HepG2 (cell line): Measurements from ENCODE around the gene NUDT22. TPM values are rescaled to one million over a fixed set of nuclear protein-coding genes. Genes with fewer than 3 reads are reported as not detected.
A peak's percentile ranks its signal among the peaks of the same experiment; 100 is the strongest.

Source experiments
- ARNT2 ChIP-seq: sonication (generic); formaldehyde crosslinking; IDR thresholded peaks from 2 replicates; pipeline ENCODE4 v1.8.0; 2022; ENCODE audit warnings: mild to moderate bottlenecking, low read depth, missing genetic modification reagents, moderate library complexity
- BATF2 ChIP-seq: sonication (generic); formaldehyde crosslinking; IDR thresholded peaks from 2 replicates; pipeline ENCODE4 v1.8.0; 2022; ENCODE audit warnings: mild to moderate bottlenecking, missing genetic modification reagents, moderate library complexity
- CCAR2 ChIP-seq: fragments of 200-400 bp; formaldehyde crosslinking; optimal IDR thresholded peaks from 2 replicates; pipeline ENCODE3; 2018; ENCODE audit warnings: low read depth, mild to moderate bottlenecking, low read length, moderate library complexity
- DRAP1 ChIP-seq: IDR thresholded peaks from 2 replicates; pipeline ENCODE4 v1.6.1; 2016; ENCODE audit warnings: missing genetic modification reagents, missing compliant biosample characterization
- HES4 ChIP-seq: sonication (generic); formaldehyde crosslinking; IDR thresholded peaks from 2 replicates; pipeline ENCODE4 v1.9.0; 2021; ENCODE audit warnings: mild to moderate bottlenecking, missing genetic modification reagents, borderline replicate concordance
- HMG20B ChIP-seq: conservative IDR thresholded peaks from 2 replicates; pipeline ENCODE4 v1.6.1; 2016; ENCODE audit warnings: missing genetic modification reagents, missing compliant biosample characterization
- RAD51 ChIP-seq: fragments of 450-650 bp; IDR thresholded peaks from 2 replicates; pipeline ENCODE4 v1.6.1; 2016; ENCODE audit warnings: borderline replicate concordance
- SOX5 ChIP-seq: IDR thresholded peaks from 2 replicates; pipeline ENCODE4 v1.6.1; 2016; ENCODE audit warnings: borderline replicate concordance
- SRSF4 ChIP-seq: fragments of 200-400 bp; formaldehyde crosslinking; IDR thresholded peaks from one replicate; pipeline ENCODE4 v1.6.1; 2018; ENCODE audit warnings: mild to moderate bottlenecking, low read depth, low read length, moderate library complexity; ENCODE audit not compliant: poor library complexity, severe bottlenecking
- ZNF33B ChIP-seq: sonication (generic); formaldehyde crosslinking; IDR thresholded peaks from 2 replicates; pipeline ENCODE4 v1.5.1; 2020; ENCODE audit warnings: mild to moderate bottlenecking, missing genetic modification reagents
- ZNF530 ChIP-seq: sonication (generic); formaldehyde crosslinking; IDR thresholded peaks from 2 replicates; pipeline ENCODE4 v1.5.0; 2020; ENCODE audit warnings: low read depth, mild to moderate bottlenecking, missing genetic modification reagents
- ZNF609 ChIP-seq: sonication (generic); formaldehyde crosslinking; IDR thresholded peaks from 2 replicates; pipeline ENCODE4 v1.4.0; 2020; ENCODE audit warnings: mild to moderate bottlenecking, missing genetic modification reagents, borderline replicate concordance
- polyA plus RNA-seq, 8 experiments: library from polyadenylated mRNA; depleted of rRNA in 3 of 8; stranded (reverse) in 7 of 8; unstranded in 1 of 8; fragments of >200 nt; fragmentation: Illumina TruSeq in 4 of 8; extraction: Trizol in 4 of 8; gene quantifications; 2 replicates each; pipeline versions ENCODE4 v1.2.1 to v1.2.3, GENCODE V29; 2011 to 2016; ENCODE audit warnings: low read depth in 4 of 8, missing spikeins in 1 of 8, mixed read lengths in 1 of 8; ENCODE audit not compliant: insufficient read depth in 1 of 8
- total RNA-seq, 5 experiments: library from RNA; depleted of rRNA; stranded (reverse); fragments of >200 nt; fragmentation: Illumina TruSeq; extraction: Trizol; gene quantifications; 2 replicates each; pipeline ENCODE4 v1.2.3, GENCODE V29; 2016; ENCODE audit warnings: low read depth in 1 of 5

Gene NUDT22
- total and polyA plus RNA-seq, 2 of the 13 experiments (the other 11 are each of a cell fraction or from before 2014, with no cell fraction given), result 33.5 to 39.8 TPM

- TF ChIP-seq ZNF609 (CRISPR knock-in tag), result peak; percentile 36; the same call in 1 of the 2 replicates
- TF ChIP-seq ZNF33B, result no peak
- no peak for TF ChIP-seq SRSF4
- TF ChIP-seq SOX5 (CRISPR knock-in tag), result no peak
- TF ChIP-seq BATF2 (CRISPR knock-in tag), result no peak
- TF ChIP-seq ZNF530 (CRISPR knock-in tag), result no peak
- no peak for TF ChIP-seq RAD51
- no peak for TF ChIP-seq CCAR2
- TF ChIP-seq ARNT2 (CRISPR knock-in tag), result no peak
- TF ChIP-seq HES4 (CRISPR knock-in tag), result no peak
- TF ChIP-seq DRAP1, result no peak
- TF ChIP-seq HMG20B (CRISPR knock-in tag), result no peak
These were observed 19.9 kb downstream of the NUDT22 start (continued) for GRCh38 chr11:64245797-64246620.
